Heart left ventricle (tissue), 16 donors: ENCODE data around the gene COL11A1. TPM values are rescaled to one million over a fixed set of nuclear protein-coding genes. Genes with fewer than 3 reads are reported as not detected.

Experiments used
- ATAC-seq, 4 donors: fragments of 200-7000 bp; cut with Tn5 transposase; one replicate each; pipeline ENCODE4 v1.9.1; 2020 to 2022; ENCODE audit warnings: moderate library complexity in 4 of 4, mild to moderate bottlenecking in 3 of 4, moderate number of reproducible peaks in 1 of 4
- DNase-seq, 5 donors: peaks; one replicate each; pipeline ENCODE4 v3.0.0-alpha.2; 2020
- H3K27ac ChIP-seq, 12 donors: fragments of 200-600 bp; sonication (generic) in 4 of 12; one replicate each; pipeline versions ENCODE4 v1.5.0 to v1.8.0; 2016 to 2022; ENCODE audit warnings: mild to moderate bottlenecking in 2 of 12
- H3K27me3 ChIP-seq, 9 donors: fragments of 200-600 bp; sonication (generic) in 2 of 9; one replicate each; pipeline versions ENCODE4 v1.5.1 to v1.8.0; 2016 to 2022; ENCODE audit warnings: mild to moderate bottlenecking in 3 of 9
- H3K36me3 ChIP-seq, 9 donors: fragments of 200-600 bp; sonication (generic) in 2 of 9; one replicate each; pipeline versions ENCODE4 v1.5.0 to v1.8.0; 2018 to 2022; ENCODE audit warnings: mild to moderate bottlenecking in 2 of 9
- H3K4me1 ChIP-seq, 12 donors: fragments of 200-600 bp; sonication (generic) in 4 of 12; one replicate each; pipeline versions ENCODE4 v1.5.0 to v1.8.0; 2016 to 2022; ENCODE audit warnings: mild to moderate bottlenecking in 3 of 12
- H3K4me3 ChIP-seq, 12 donors: fragments of 200-600 bp; sonication (generic) in 4 of 12; one replicate each; pipeline versions ENCODE4 v1.5.0 to v1.8.0; 2017 to 2022; ENCODE audit warnings: mild to moderate bottlenecking in 9 of 12, moderate library complexity in 4 of 12
- H3K9me3 ChIP-seq, 12 donors: fragments of 200-600 bp; sonication (generic) in 4 of 12; one replicate each; pipeline versions ENCODE4 v1.5.0 to v1.8.0; 2016 to 2022; ENCODE audit warnings: mild to moderate bottlenecking in 1 of 12
- CTCF ChIP-seq, 12 donors: fragments of 200-600 bp; sonication (generic) in 4 of 12; IDR thresholded peaks; one replicate each; pipeline versions ENCODE4 v1.5.0 to v1.8.0; 2018 to 2022; ENCODE audit warnings: antibody characterized with exemption in 12 of 12, mild to moderate bottlenecking in 5 of 12
- POLR2A ChIP-seq, 2 donors: fragments of 450-650 bp; IDR thresholded peaks; one replicate each; pipeline ENCODE4 v1.6.1; 2017; ENCODE audit warnings: antibody characterized with exemption in 2 of 2, mild to moderate bottlenecking in 2 of 2, moderate library complexity in 2 of 2
- WGBS, 4 donors: extraction: QIAGEN DNeasy Blood & Tissue Kit in 2 of 4; methylation state at CpG; one replicate each; pipeline versions ENCODE4 v1.1.5 to v1.1.7; 2013 to 2018; 5-methylcytosine and 5-hydroxymethylcytosine counted together
- intact Hi-C, 10 donors: fragments of 100-400 bp; cut with DNase I; formaldehyde crosslinking; loops; one replicate each; pipeline versions ENCODE4 v1.11.1 to v1.14.2; 2022
- polyA plus RNA-seq, 2 donors: library from polyadenylated mRNA; stranded (reverse); fragments of 200-250 nt; gene quantifications; one replicate each; pipeline ENCODE4 v1.2.3, GENCODE V29; 2013
- total RNA-seq, 9 donors: library from RNA; depleted of rRNA in 2 of 9; stranded (reverse); fragments of >200 nt in 2 of 9; fragmentation: NEBNext Ultra II Directional in 3 of 9; extraction: Animal tissue kit (Norgen Biotek cat#: 25700) in 3 of 9; gene quantifications; one replicate each; pipeline versions ENCODE4 v1.1.0 to v1.2.4, GENCODE V29; 2016 to 2023
- donor health status: ischemic (EF 13 %, LVEDD 7.1; RV severe dilation, severe dysfunction).
- donor health status: healthy with polysubstance abuse.
- donor health status: DM: no; HTN: yes; CAD: no.
- donor health status: DM: no; HTN: no; CAD: no.
- donor health status: ischemic (EF 25% LVEDD 6.9; RV normal size, moderate dysfunction).
- donor health status: ischemic (EF 25% LVEDD 5.7; RV mildly dilated, moderate dysfunction).
- donor health status: healthy.
- donor health status: DM: yes; HTN: yes; CAD: no.
- donor health status: ischemic (EF 35%, LVEDD 5.7; RV mildly dilated, moderate dysfunction).
- donor health status: nonischemic (EF 11% LVEDD 7.7; RV severe dilation, severe dysfunction).
- donor health status: DM: yes; HTN: yes; CAD: no.
- donor health status: PGD.
- donor health status: ischemic (EF 29% LVEDD 5.4; RV normal size, mild dysfunction).
- donor health status: nonischemic (EF 23%, LVEDD 6.1; RV moderate dilation, normal function).

COL11A1 gene
- total and polyA plus RNA-seq, 11 donors = 0.05 TPM; not detected in 10

- ATAC-seq = no peak
- Histone ChIP-seq H3K27ac (no peak overlapping the region), H3K36me3 (no peaks in the 10 kb centered on the region), H3K9me3 (no peaks in the 10 kb centered on the region), H3K4me3 (no peak overlapping the region), H3K4me1 (no peaks in the 10 kb centered on the region), H3K27me3 (no peaks in the 10 kb centered on the region)
- TF ChIP-seq CTCF (IDR thresholded peaks at IDR 0.05) = no peak
- TF ChIP-seq POLR2A (IDR thresholded peaks at IDR 0.05) = no peak
- no peak for DNase-seq
- intact Hi-C loops = no loop called here
- WGBS, 4 donors = 60 to 93% (median 86%) methylated on average over 2 of the region's 2 CpGs
Observed at GRCh38 chr1:102896771-102897170, 211.6 kb downstream of the COL11A1 start.

- DNase-seq = no peak
- no peak overlapping the region for H3K4me3 ChIP-seq
- intact Hi-C loops = no loop called here
- TF ChIP-seq CTCF (IDR thresholded peaks at IDR 0.05) (no peak), POLR2A (IDR thresholded peaks at IDR 0.05) (no peak)
- WGBS, 4 donors = 88 to 92% (median 90%) methylated on average over 5 of the region's 5 CpGs
- H3K36me3 ChIP-seq = no peaks in the 10 kb centered on the region
- H3K27ac ChIP-seq = no peak overlapping the region
- no peaks in the 10 kb centered on the region for H3K9me3 ChIP-seq
- H3K27me3 ChIP-seq = no peaks in the 10 kb centered on the region
- no peak for ATAC-seq
- H3K4me1 ChIP-seq = no peaks in the 10 kb centered on the region
Observed at GRCh38 chr1:102896286-102896685, 212.0 kb downstream of the COL11A1 start.

- ATAC-seq (no peak), DNase-seq (no peak)
- TF ChIP-seq POLR2A (IDR thresholded peaks at IDR 0.05) (no peak), CTCF (IDR thresholded peaks at IDR 0.05) (no peak)
- no peak overlapping the region for H3K4me3 ChIP-seq
- 74 to 90% (median 81%) methylated on average over 4 of the region's 4 CpGs for WGBS, 4 donors
- H3K36me3 ChIP-seq = no peaks in the 10 kb centered on the region
- no peaks in the 10 kb centered on the region for H3K27me3 ChIP-seq
- no peaks in the 10 kb centered on the region for H3K4me1 ChIP-seq
- no peak overlapping the region for H3K27ac ChIP-seq
- H3K9me3 ChIP-seq = no peaks in the 10 kb centered on the region
- intact Hi-C loops = no loop called here
Observed at GRCh38 chr1:102891868-102892625, 216.3 kb downstream of the COL11A1 start.

GRCh38 chr1:102886638-102887037 lies 221.7 kb downstream of the COL11A1 start:
- H3K27ac ChIP-seq = no peak overlapping the region
- ATAC-seq (no peak), DNase-seq (no peak)
- no peaks in the 10 kb centered on the region for H3K4me1 ChIP-seq
- H3K9me3 ChIP-seq = no peaks in the 10 kb centered on the region
- TF ChIP-seq POLR2A (IDR thresholded peaks at IDR 0.05) = no peak
- no peak for TF ChIP-seq CTCF (IDR thresholded peaks at IDR 0.05)
- H3K4me3 ChIP-seq = no peak overlapping the region
- intact Hi-C loops = no loop called here
- 64 to 75% (median 69%) methylated on average over 4 of the region's 4 CpGs for WGBS, 4 donors
- H3K36me3 ChIP-seq = no peaks in the 10 kb centered on the region
- no peaks in the 10 kb centered on the region for H3K27me3 ChIP-seq
